ENCODE data around the gene STMN3. TPM values are rescaled to one million over a fixed set of nuclear protein-coding genes. Genes with fewer than 3 reads are reported as not detected.

STMN3 gene
- total and polyA plus RNA-seq, 2 experiments from 2014 or later, result 18.6 to 37.6 TPM

DNA sequence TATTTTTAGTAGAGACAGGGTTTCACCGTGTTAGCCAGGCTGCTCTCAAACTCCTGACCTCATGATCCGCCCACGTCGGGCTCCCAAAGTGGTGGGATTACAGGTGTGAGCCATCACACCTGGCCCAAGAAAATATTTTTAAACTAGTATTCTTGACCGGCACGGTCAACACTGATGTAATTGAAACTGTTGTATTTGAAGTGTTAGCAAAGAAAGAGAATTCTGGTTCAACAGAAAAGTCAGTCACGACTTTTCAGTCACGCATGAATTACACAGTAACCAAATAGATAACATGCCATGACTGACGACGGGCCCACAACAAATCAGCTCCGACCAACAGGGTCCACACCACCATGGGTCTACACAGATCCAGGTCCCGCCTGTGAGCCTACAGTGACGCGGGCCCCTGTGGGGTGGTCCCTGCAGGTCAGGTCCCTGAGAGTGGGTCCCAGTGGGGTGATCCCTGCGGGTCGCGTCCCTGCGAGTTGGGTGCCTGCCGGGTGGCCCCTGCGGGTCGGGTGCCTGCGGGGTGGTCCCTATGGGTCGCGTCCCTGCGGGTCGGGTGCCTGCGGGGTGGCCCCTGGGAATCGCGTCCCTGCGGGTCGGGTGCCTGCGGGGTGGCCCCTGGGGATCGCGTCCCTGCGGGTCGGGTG is 27.3 kb downstream of the STMN3 start:
- H3K9ac ChIP-seq, result peak overlapping the region; percentile 100
- DNase-seq, result peak; percentile 59
- no peaks in the 10 kb centered on the region for H3K9me3 ChIP-seq (ENCODE audit: low read depth)
- no peaks in the 10 kb centered on the region for H3K9me2 ChIP-seq (ENCODE audit: insufficient read depth)
- in situ Hi-C loops (cut with MboI), result no loop called here
- H3K27ac ChIP-seq, result peak overlapping the region; percentile 92
- H3K4me3 ChIP-seq, result peak overlapping the region; percentile 95
- H3K4me1 ChIP-seq (ENCODE audit: insufficient read depth), result peaks cover 7% of the 10 kb centered on the region
- H3K27me3 ChIP-seq (replicated peaks; ENCODE audit: insufficient read depth), result no peaks in the 10 kb centered on the region
- 0 out of 2 replicates have a peak, but pooled peaks cover 8% of the 10 kb centered on the region for H3F3A ChIP-seq (ENCODE audit: insufficient read depth)
- H4K20me1 ChIP-seq (ENCODE audit: insufficient read depth), result no peaks in the 10 kb centered on the region
- H3K36me3 ChIP-seq (ENCODE audit: low read depth), result no peaks in the 10 kb centered on the region
- H3K4me2 ChIP-seq (ENCODE audit: unreplicated experiment), result peak overlapping the region; percentile 83
- peak overlapping the region; percentile 55 for H2AFZ ChIP-seq
- H3K79me2 ChIP-seq (ENCODE audit: insufficient read depth), result peaks cover 83% of the 10 kb centered on the region
- TF ChIP-seq EZH2 (IDR thresholded peaks at IDR 0.05; ENCODE audit: insufficient read depth, poor library complexity, severe bottlenecking), result no peak
- no peak for TF ChIP-seq EZH2phosphoT487 (IDR thresholded peaks at IDR 0.05; ENCODE audit: insufficient read depth, low read depth)
- 23 to 30% methylated on average over 14 to 22 of the region's 36 CpGs for WGBS, 2 experiments (ENCODE audit: low coverage in 1 of 2, low lambda C conversion rate in 2 of 2, missing lambda C conversion rate in 2 of 2)

- in situ Hi-C loops (cut with MboI), result no loop called here
- H3F3A ChIP-seq (ENCODE audit: insufficient read depth), result 0 out of 2 replicates have a peak, but pooled peaks cover 8% of the 10 kb centered on the region
- no peaks in the 10 kb centered on the region; the same call in 1 of the 2 replicates for H3K36me3 ChIP-seq (ENCODE audit: low read depth)
- peaks cover 7% of the 10 kb centered on the region for H3K4me1 ChIP-seq (ENCODE audit: insufficient read depth)
- H3K9ac ChIP-seq, result no peak overlapping the region
- H3K27ac ChIP-seq, result no peak overlapping the region
- no peak for TF ChIP-seq EZH2 (IDR thresholded peaks at IDR 0.05; ENCODE audit: insufficient read depth, poor library complexity, severe bottlenecking)
- no peak for TF ChIP-seq EZH2phosphoT487 (IDR thresholded peaks at IDR 0.05; ENCODE audit: insufficient read depth, low read depth)
- no peaks in the 10 kb centered on the region for H3K27me3 ChIP-seq (replicated peaks; ENCODE audit: insufficient read depth)
- H3K79me2 ChIP-seq (ENCODE audit: insufficient read depth), result peaks cover 94% of the 10 kb centered on the region
- no peaks in the 10 kb centered on the region for H3K9me3 ChIP-seq (ENCODE audit: low read depth)
- H3K4me2 ChIP-seq (ENCODE audit: unreplicated experiment), result no peak overlapping the region
- no peak overlapping the region for H2AFZ ChIP-seq
- WGBS, 2 experiments (ENCODE audit: low coverage in 1 of 2, low lambda C conversion rate in 2 of 2, missing lambda C conversion rate in 2 of 2), result 77 to 81% methylated on average over 15 of the region's 15 CpGs
- H4K20me1 ChIP-seq (ENCODE audit: insufficient read depth), result no peaks in the 10 kb centered on the region
- peak; percentile 63 for DNase-seq
- H3K4me3 ChIP-seq, result no peak overlapping the region
- no peaks in the 10 kb centered on the region for H3K9me2 ChIP-seq (ENCODE audit: insufficient read depth)
Observed at GRCh38 chr20:63624486-63624885, 28.7 kb downstream of the STMN3 start.

- H3K4me2 ChIP-seq (ENCODE audit: unreplicated experiment), result no peak overlapping the region
- no peak for DNase-seq
- H3K36me3 ChIP-seq (ENCODE audit: low read depth), result no peaks in the 10 kb centered on the region; the same call in 1 of the 2 replicates
- H3K27me3 ChIP-seq (replicated peaks; ENCODE audit: insufficient read depth), result no peaks in the 10 kb centered on the region
- H4K20me1 ChIP-seq (ENCODE audit: insufficient read depth), result no peaks in the 10 kb centered on the region
- no peaks in the 10 kb centered on the region for H3K4me1 ChIP-seq (ENCODE audit: insufficient read depth)
- no peak overlapping the region for H3K4me3 ChIP-seq
- WGBS, 2 experiments (ENCODE audit: low coverage in 1 of 2, low lambda C conversion rate in 2 of 2, missing lambda C conversion rate in 2 of 2), result 93 to 96% methylated on average over 14 of the region's 14 CpGs
- TF ChIP-seq EZH2phosphoT487 (IDR thresholded peaks at IDR 0.05; ENCODE audit: insufficient read depth, low read depth) (no peak), EZH2 (IDR thresholded peaks at IDR 0.05; ENCODE audit: insufficient read depth, poor library complexity, severe bottlenecking) (no peak)
- H3F3A ChIP-seq (ENCODE audit: insufficient read depth), result 0 out of 2 replicates have a peak, but pooled peaks cover 8% of the 10 kb centered on the region
- no peak overlapping the region for H3K9ac ChIP-seq
- no peaks in the 10 kb centered on the region for H3K9me2 ChIP-seq (ENCODE audit: insufficient read depth)
- peaks cover 92% of the 10 kb centered on the region for H3K79me2 ChIP-seq (ENCODE audit: insufficient read depth)
- no peak overlapping the region for H3K27ac ChIP-seq
- no peaks in the 10 kb centered on the region for H3K9me3 ChIP-seq (ENCODE audit: low read depth)
- in situ Hi-C loops (cut with MboI), result no loop called here
- no peak overlapping the region for H2AFZ ChIP-seq
Observed at GRCh38 chr20:63622732-63623131, 30.5 kb downstream of the STMN3 start.

DNA sequence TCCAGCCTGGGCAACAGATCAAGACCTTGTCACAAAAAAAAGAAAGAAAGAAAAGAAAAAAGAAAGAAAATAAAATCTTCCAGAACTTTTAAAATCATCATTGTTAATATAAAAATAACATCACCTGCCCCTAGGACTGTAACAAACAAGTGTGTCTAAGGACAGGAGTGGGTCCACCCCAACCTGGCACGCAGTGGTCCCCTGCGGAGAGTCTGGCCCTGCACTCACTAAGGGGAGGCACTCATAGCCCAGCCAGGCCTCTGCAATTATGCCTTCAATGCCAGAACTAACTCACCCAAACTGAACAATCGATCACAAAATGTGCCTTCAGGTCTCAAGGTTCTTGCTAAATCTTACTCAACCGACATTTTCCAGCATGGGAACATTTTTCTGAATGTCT is 31.1 kb downstream of the STMN3 start:
- Histone ChIP-seq H3K9ac (no peak overlapping the region), H3K9me2 (ENCODE audit: insufficient read depth) (no peaks in the 10 kb centered on the region), H3K4me1 (ENCODE audit: insufficient read depth) (no peaks in the 10 kb centered on the region), H3K36me3 (ENCODE audit: low read depth) (peaks cover 1% of the 10 kb centered on the region; the same call in 1 of the 2 replicates), H3K79me2 (ENCODE audit: insufficient read depth) (peaks cover 87% of the 10 kb centered on the region), H4K20me1 (ENCODE audit: insufficient read depth) (no peaks in the 10 kb centered on the region), H3K27ac (no peak overlapping the region), H3K9me3 (ENCODE audit: low read depth) (no peaks in the 10 kb centered on the region), H2AFZ (no peak overlapping the region), H3K4me3 (no peak overlapping the region), H3K27me3 (replicated peaks; ENCODE audit: insufficient read depth) (no peaks in the 10 kb centered on the region), H3K4me2 (ENCODE audit: unreplicated experiment) (no peak overlapping the region), H3F3A (ENCODE audit: insufficient read depth) (0 out of 2 replicates have a peak, but pooled peaks cover 8% of the 10 kb centered on the region)
- no peak for DNase-seq
- in situ Hi-C loops (cut with MboI), result no loop called here
- TF ChIP-seq EZH2phosphoT487 (IDR thresholded peaks at IDR 0.05; ENCODE audit: insufficient read depth, low read depth) (no peak), EZH2 (IDR thresholded peaks at IDR 0.05; ENCODE audit: insufficient read depth, poor library complexity, severe bottlenecking) (no peak)
- 88 to 92% methylated on average over 4 of the region's 4 CpGs for WGBS, 2 experiments (ENCODE audit: low coverage in 1 of 2, low lambda C conversion rate in 2 of 2, missing lambda C conversion rate in 2 of 2)

Data from GM23248 (cell line).